ENCODE results near the gene CPT1B.
"Not testable (repeated sequence)": the region's sequence is repeated elsewhere in the genome, so short reads cannot be mapped to it uniquely, and the experiment has no call there.

The CPT1B gene

GRCh38 chr22:50545522-50546325 is 32.5 kb downstream of the CPT1B start, which contains the start of gene KLHDC7B:
Gene KLHDC7B (plus strand): TSS chr22:50545899. CDS start chr22:50546244, 345 bp downstream.
- no peak for DNase-seq (ENCODE audit: low spot score)

GRCh38 chr22:50544746-50545253 is 33.4 kb downstream of the CPT1B start:
- DNase-seq (ENCODE audit: low spot score): no peak

GRCh38 chr22:50544078-50544745 is 34.0 kb downstream of the CPT1B start:
- peak; percentile 88 for DNase-seq (ENCODE audit: low spot score)

GRCh38 chr22:50542416-50542927 is 35.8 kb downstream of the CPT1B start:
- DNase-seq (ENCODE audit: low spot score): no peak

- DNase-seq (ENCODE audit: low spot score): not testable (repeated sequence)
Observed at GRCh38 chr22:50541667-50542026, 36.6 kb downstream of the CPT1B start.

- DNase-seq (ENCODE audit: low spot score): no peak
Observed at GRCh38 chr22:50540381-50540780, 37.8 kb downstream of the CPT1B start.

GRCh38 chr22:50537765-50538164 is 40.5 kb downstream of the CPT1B start:
- no peak for DNase-seq (ENCODE audit: low spot score)

GRCh38 chr22:50536226-50536625 is 42.0 kb downstream of the CPT1B start:
- DNase-seq (ENCODE audit: low spot score): no peak

- no peak for DNase-seq (ENCODE audit: low spot score)
Observed at GRCh38 chr22:50535113-50535512, 43.1 kb downstream of the CPT1B start.

- not testable (repeated sequence) for DNase-seq (ENCODE audit: low spot score)
Observed at GRCh38 chr22:50533856-50534711, 44.1 kb downstream of the CPT1B start.

- no peak for DNase-seq (ENCODE audit: low spot score)
Observed at GRCh38 chr22:50532824-50533796, 45.1 kb downstream of the CPT1B start.

- peak; percentile 88 for DNase-seq (ENCODE audit: low spot score)
Observed at GRCh38 chr22:50531962-50532674, 46.1 kb downstream of the CPT1B start.

- no peak for DNase-seq (ENCODE audit: low spot score)
Observed at GRCh38 chr22:50531546-50531961, 46.7 kb downstream of the CPT1B start.

- peak; percentile 77 for DNase-seq (ENCODE audit: low spot score)
Observed at GRCh38 chr22:50530877-50531545, 47.2 kb downstream of the CPT1B start.

- DNase-seq (ENCODE audit: low spot score): no peak
Observed at GRCh38 chr22:50530580-50530876, 47.7 kb downstream of the CPT1B start.

- DNase-seq (ENCODE audit: low spot score): peak; percentile 76
Observed at GRCh38 chr22:50529897-50530579, 48.2 kb downstream of the CPT1B start, which contains the start of gene TYMP. Gene TYMP (minus strand): TSS chr22:50530012. CDS start chr22:50529709, 303 bp downstream.

- DNase-seq (ENCODE audit: low spot score): no peak
Observed at GRCh38 chr22:50529416-50529896, 48.8 kb downstream of the CPT1B start.

GRCh38 chr22:50528682-50529415 is 49.4 kb downstream of the CPT1B start:
- DNase-seq (ENCODE audit: low spot score): no peak

All from hepatic stellate cell (primary cell).